Esophagus squamous epithelium (tissue), 5 donors: ENCODE results near the gene PRKD1. TPM values are rescaled to one million over a fixed set of nuclear protein-coding genes. Genes with fewer than 3 reads are reported as not detected.

Experiments used
- DNase-seq: peaks from one replicate; lab custom pipeline; 2025; lab: John Stamatoyannopoulos, UW
- H3K27ac ChIP-seq, 4 donors: fragments of 200-600 bp; sonication (generic); one replicate each; pipeline ENCODE4 v1.5.1; 2016 to 2019; ENCODE audit warnings: mild to moderate bottlenecking in 1 of 4
- H3K27me3 ChIP-seq, 4 donors: fragments of 200-600 bp; sonication (generic); 1 replicate in 3 of 4; 2 replicates in 1 of 4; pipeline versions ENCODE4 v1.5.1 to v1.6.0; 2017 to 2021; ENCODE audit warnings: antibody characterized with exemption in 1 of 4
- H3K36me3 ChIP-seq, 3 donors: fragments of 200-600 bp; sonication (generic); one replicate each; pipeline ENCODE4 v1.5.1; 2016 to 2019
- H3K4me1 ChIP-seq, 3 donors: fragments of 200-600 bp; sonication (generic); one replicate each; pipeline ENCODE4 v1.5.1; 2017 to 2019
- H3K4me3 ChIP-seq, 4 donors: fragments of 200-600 bp; sonication (generic); 1 replicate in 3 of 4; 2 replicates in 1 of 4; pipeline ENCODE4 v1.5.1; 2016 to 2019; ENCODE audit warnings: mild to moderate bottlenecking in 2 of 4, moderate library complexity in 1 of 4
- H3K9me3 ChIP-seq, 3 donors: fragments of 200-600 bp; sonication (generic); one replicate each; pipeline ENCODE4 v1.5.1; 2016 to 2019
- CTCF ChIP-seq, 6 experiments: fragments of 450-650 bp in 4 of 6; fragments of 200-600 bp in 2 of 6; sonication (generic) in 2 of 6; IDR thresholded peaks; one replicate each; pipeline ENCODE4 v1.5.1; 2016 to 2019; ENCODE audit warnings: antibody characterized with exemption in 6 of 6, mild to moderate bottlenecking in 4 of 6, moderate library complexity in 4 of 6
- POLR2A ChIP-seq, 4 donors: fragments of 450-650 bp; IDR thresholded peaks; one replicate each; pipeline ENCODE4 v1.6.1; 2017; ENCODE audit warnings: antibody characterized with exemption in 4 of 4, mild to moderate bottlenecking in 4 of 4, moderate library complexity in 3 of 4
- WGBS, 2 donors: methylation state at CpG; one replicate each; pipeline ENCODE4 v1.1.5; 2018; 5-methylcytosine and 5-hydroxymethylcytosine counted together
- intact Hi-C: fragments of 100-400 bp; cut with DNase I; formaldehyde crosslinking; loops from one replicate; pipeline ENCODE4 v1.15.0; 2022
- total RNA-seq, 4 donors: library from RNA; depleted of rRNA; stranded (reverse); fragments of >200 nt; gene quantifications; one replicate each; pipeline ENCODE4 v1.1.0, GENCODE V29; 2016
- donor health status: DM: yes; HTN: yes; CAD: no.

The PRKD1 gene
- total RNA-seq, 4 donors from 2014 or later, result 0.30 to 10.7 (median 2.2) TPM

- DNase-seq, result no peak
- Histone ChIP-seq H3K36me3 (no peaks in the 10 kb centered on the region), H3K27me3 (no peaks in the 10 kb centered on the region), H3K4me1 (peaks cover 0 to 31% (median 0%) of the 10 kb centered on the region in 3 donors), H3K9me3 (no peaks in the 10 kb centered on the region), H3K4me3 (no peak overlapping the region), H3K27ac (no peak overlapping the region)
- TF ChIP-seq POLR2A (IDR thresholded peaks at IDR 0.05) (no peak), CTCF (IDR thresholded peaks at IDR 0.05) (no peak)
- intact Hi-C loops, result no loop called here
- WGBS, 2 donors, result 77 to 79% methylated on average over 3 of the region's 3 CpGs
Measured at GRCh38 chr14:29810064-29810463, 117.6 kb downstream of the PRKD1 start.

GRCh38 chr14:29806124-29806517 is 121.5 kb downstream of the PRKD1 start:
- no peak for DNase-seq
- Histone ChIP-seq H3K9me3 (no peaks in the 10 kb centered on the region), H3K36me3 (no peaks in the 10 kb centered on the region), H3K4me3 (no peak overlapping the region), H3K27ac (no peak overlapping the region), H3K27me3 (no peaks in the 10 kb centered on the region), H3K4me1 (peaks cover 0 to 21% (median 0%) of the 10 kb centered on the region in 3 donors)
- intact Hi-C loops, result no loop called here
- no peak for TF ChIP-seq POLR2A (IDR thresholded peaks at IDR 0.05)
- no peak for TF ChIP-seq CTCF (IDR thresholded peaks at IDR 0.05)
- WGBS, 2 donors, result 62 to 65% methylated on average over 1 of the region's 1 CpG

GRCh38 chr14:29805415-29806123 is 122.1 kb downstream of the PRKD1 start:
- Histone ChIP-seq H3K27ac (no peak overlapping the region), H3K4me3 (no peak overlapping the region), H3K4me1 (peaks cover 0 to 16% (median 0%) of the 10 kb centered on the region in 3 donors), H3K27me3 (no peaks in the 10 kb centered on the region), H3K9me3 (no peaks in the 10 kb centered on the region), H3K36me3 (no peaks in the 10 kb centered on the region)
- TF ChIP-seq CTCF (IDR thresholded peaks at IDR 0.05), result no peak
- no peak for TF ChIP-seq POLR2A (IDR thresholded peaks at IDR 0.05)
- intact Hi-C loops, result no loop called here
- WGBS, 2 donors, result 47 to 63% methylated on average over 4 of the region's 4 CpGs
- no peak for DNase-seq

- no peaks in the 10 kb centered on the region for H3K9me3 ChIP-seq
- no peak for DNase-seq
- no peak overlapping the region for H3K27ac ChIP-seq
- 88 to 94% methylated on average over 3 of the region's 3 CpGs for WGBS, 2 donors
- H3K4me3 ChIP-seq, result no peak overlapping the region
- intact Hi-C loops, result no loop called here
- peaks cover 0 to 8% (median 0%) of the 10 kb centered on the region in 3 donors for H3K4me1 ChIP-seq
- TF ChIP-seq POLR2A (IDR thresholded peaks at IDR 0.05) (no peak), CTCF (IDR thresholded peaks at IDR 0.05) (no peak)
- no peaks in the 10 kb centered on the region for H3K36me3 ChIP-seq
- no peaks in the 10 kb centered on the region for H3K27me3 ChIP-seq
Measured at GRCh38 chr14:29804481-29805266, 123.0 kb downstream of the PRKD1 start.

- Histone ChIP-seq H3K9me3 (no peaks in the 10 kb centered on the region), H3K4me3 (no peak overlapping the region), H3K27me3 (no peaks in the 10 kb centered on the region), H3K36me3 (no peaks in the 10 kb centered on the region), H3K27ac (no peak overlapping the region), H3K4me1 (peaks cover 0 to 8% (median 0%) of the 10 kb centered on the region in 3 donors)
- intact Hi-C loops, result no loop called here
- no peak for DNase-seq
- no peak for TF ChIP-seq CTCF (IDR thresholded peaks at IDR 0.05)
Measured at GRCh38 chr14:29803045-29803444, 124.6 kb downstream of the PRKD1 start.
